Stimulated activated memory B cell treated with anti-CD40 and anti-IgM and Interleukin-4, amounts not matched to agents 10 μg/mL and 1 μg/mL and 100 μg/mL, for 72 hours (primary cell): ENCODE data around the gene SLC4A8.
"Not testable (repeated sequence)": the region's sequence is repeated elsewhere in the genome, so short reads cannot be mapped to it uniquely, and the experiment has no call there.

ENCODE experiments used
- ATAC-seq: fragments of 150-1000 bp; cut with Tn5 transposase; 2 replicates; pipeline ENCODE4 v1.10.0; 2021
- H3K27ac Mint-ChIP-seq: one replicate; pipeline ENCODE4 v1.8.0; 2022; ENCODE audit warnings: mild to moderate bottlenecking, mixed read lengths
- H3K27me3 Mint-ChIP-seq: one replicate; pipeline ENCODE4 v1.8.0; 2022; ENCODE audit warnings: mixed read lengths
- H3K36me3 Mint-ChIP-seq: one replicate; pipeline ENCODE4 v1.8.0; 2022; ENCODE audit warnings: mixed read lengths
- H3K4me1 Mint-ChIP-seq: one replicate; pipeline ENCODE4 v1.8.0; 2022; ENCODE audit warnings: mixed read lengths
- H3K4me3 Mint-ChIP-seq: one replicate; pipeline ENCODE4 v1.8.0; 2022; ENCODE audit warnings: mild to moderate bottlenecking, moderate library complexity, mixed read lengths
- H3K9me3 Mint-ChIP-seq: one replicate; pipeline ENCODE4 v1.8.0; 2022; ENCODE audit warnings: mixed read lengths

The SLC4A8 gene

GRCh38 chr12:51512438-51512837 is 87.8 kb downstream of the SLC4A8 start:
- no peak overlapping the region for H3K27ac Mint-ChIP-seq
- ATAC-seq, result no peak
- no peaks in the 10 kb centered on the region for H3K4me1 Mint-ChIP-seq
- no peaks in the 10 kb centered on the region for H3K36me3 Mint-ChIP-seq
- no peaks in the 10 kb centered on the region for H3K27me3 Mint-ChIP-seq
- H3K4me3 Mint-ChIP-seq, result no peak overlapping the region
- no peaks in the 10 kb centered on the region for H3K9me3 Mint-ChIP-seq

GRCh38 chr12:51515037-51515436 is 90.4 kb downstream of the SLC4A8 start:
- H3K4me3 Mint-ChIP-seq, H3K36me3 Mint-ChIP-seq, H3K9me3 Mint-ChIP-seq, ATAC-seq, H3K27me3 Mint-ChIP-seq, H3K27ac Mint-ChIP-seq, H3K4me1 Mint-ChIP-seq: not testable (repeated sequence)

- Mint-ChIP-seq H3K4me1 (peaks cover 4% of the 10 kb centered on the region), H3K36me3 (no peaks in the 10 kb centered on the region), H3K9me3 (no peaks in the 10 kb centered on the region), H3K27ac (no peak overlapping the region), H3K4me3 (no peak overlapping the region), H3K27me3 (no peaks in the 10 kb centered on the region)
- ATAC-seq, result no peak
Measured at GRCh38 chr12:51517316-51517715, 92.7 kb downstream of the SLC4A8 start.

- ATAC-seq, result no peak
- no peaks in the 10 kb centered on the region for H3K36me3 Mint-ChIP-seq
- no peaks in the 10 kb centered on the region for H3K9me3 Mint-ChIP-seq
- no peaks in the 10 kb centered on the region for H3K27me3 Mint-ChIP-seq
- H3K27ac Mint-ChIP-seq, result no peak overlapping the region
- H3K4me1 Mint-ChIP-seq, result peaks cover 4% of the 10 kb centered on the region
- H3K4me3 Mint-ChIP-seq, result no peak overlapping the region
Measured at GRCh38 chr12:51517800-51518199, 93.2 kb downstream of the SLC4A8 start.

- no peaks in the 10 kb centered on the region for H3K9me3 Mint-ChIP-seq
- no peak overlapping the region for H3K27ac Mint-ChIP-seq
- H3K27me3 Mint-ChIP-seq, result no peaks in the 10 kb centered on the region
- H3K4me1 Mint-ChIP-seq, result peaks cover 4% of the 10 kb centered on the region
- H3K4me3 Mint-ChIP-seq, result no peak overlapping the region
- ATAC-seq, result no peak
- no peaks in the 10 kb centered on the region for H3K36me3 Mint-ChIP-seq
Measured at GRCh38 chr12:51519755-51520154, 95.1 kb downstream of the SLC4A8 start.

GRCh38 chr12:51520576-51521325 is 96.1 kb downstream of the SLC4A8 start:
- Mint-ChIP-seq H3K27me3 (no peaks in the 10 kb centered on the region), H3K36me3 (no peaks in the 10 kb centered on the region), H3K4me3 (no peak overlapping the region), H3K9me3 (no peaks in the 10 kb centered on the region), H3K4me1 (peaks cover 4% of the 10 kb centered on the region), H3K27ac (no peak overlapping the region)
- ATAC-seq, result no peak

- Mint-ChIP-seq H3K27me3 (no peaks in the 10 kb centered on the region), H3K27ac (no peak overlapping the region), H3K36me3 (no peaks in the 10 kb centered on the region), H3K4me3 (no peak overlapping the region), H3K9me3 (no peaks in the 10 kb centered on the region), H3K4me1 (peaks cover 4% of the 10 kb centered on the region)
- no peak for ATAC-seq
Measured at GRCh38 chr12:51521554-51522276, 97.1 kb downstream of the SLC4A8 start.

- Mint-ChIP-seq H3K27ac (no peak overlapping the region), H3K36me3 (no peaks in the 10 kb centered on the region), H3K4me1 (peaks cover 4% of the 10 kb centered on the region), H3K27me3 (no peaks in the 10 kb centered on the region), H3K9me3 (no peaks in the 10 kb centered on the region), H3K4me3 (no peak overlapping the region)
- no peak for ATAC-seq
Measured at GRCh38 chr12:51522696-51523095, 98.1 kb downstream of the SLC4A8 start.

GRCh38 chr12:51524386-51524901 is 99.8 kb downstream of the SLC4A8 start:
- Mint-ChIP-seq H3K4me3 (no peak overlapping the region), H3K36me3 (no peaks in the 10 kb centered on the region)

GRCh38 chr12:51525518-51525917 is 100.9 kb downstream of the SLC4A8 start:
- Mint-ChIP-seq H3K27ac (no peak overlapping the region), H3K36me3 (no peaks in the 10 kb centered on the region), H3K9me3 (no peaks in the 10 kb centered on the region), H3K27me3 (peaks cover 5% of the 10 kb centered on the region), H3K4me3 (no peak overlapping the region), H3K4me1 (no peaks in the 10 kb centered on the region)
- no peak for ATAC-seq

More at GRCh38 chr12:51524386-51524901, 99.8 kb downstream of the SLC4A8 start:
- H3K4me1 Mint-ChIP-seq, result peaks cover 4% of the 10 kb centered on the region
- no peaks in the 10 kb centered on the region for H3K9me3 Mint-ChIP-seq
- no peak overlapping the region for H3K27ac Mint-ChIP-seq
- H3K27me3 Mint-ChIP-seq, result no peaks in the 10 kb centered on the region
- no peak for ATAC-seq

- no peaks in the 10 kb centered on the region for H3K9me3 Mint-ChIP-seq
- H3K4me3 Mint-ChIP-seq, result no peak overlapping the region
- no peak overlapping the region for H3K27ac Mint-ChIP-seq
- no peaks in the 10 kb centered on the region for H3K36me3 Mint-ChIP-seq
- ATAC-seq, result no peak
- H3K27me3 Mint-ChIP-seq, result peaks cover 26% of the 10 kb centered on the region
- peaks cover 9% of the 10 kb centered on the region for H3K4me1 Mint-ChIP-seq
Measured at GRCh38 chr12:51527966-51528365, 103.3 kb downstream of the SLC4A8 start.

GRCh38 chr12:51528852-51529650 is 104.4 kb downstream of the SLC4A8 start:
- Mint-ChIP-seq H3K9me3 (no peaks in the 10 kb centered on the region), H3K36me3 (no peaks in the 10 kb centered on the region), H3K4me1 (peaks cover 9% of the 10 kb centered on the region), H3K4me3 (no peak overlapping the region), H3K27me3 (peaks cover 26% of the 10 kb centered on the region), H3K27ac (no peak overlapping the region)
- no peak for ATAC-seq

- peaks cover 9% of the 10 kb centered on the region for H3K4me1 Mint-ChIP-seq
- no peak overlapping the region for H3K4me3 Mint-ChIP-seq
- H3K36me3 Mint-ChIP-seq, result no peaks in the 10 kb centered on the region
- H3K9me3 Mint-ChIP-seq, result no peaks in the 10 kb centered on the region
- ATAC-seq, result no peak
- no peak overlapping the region for H3K27ac Mint-ChIP-seq
- peaks cover 32% of the 10 kb centered on the region for H3K27me3 Mint-ChIP-seq
Measured at GRCh38 chr12:51529651-51529970, 105.0 kb downstream of the SLC4A8 start.

- Mint-ChIP-seq H3K36me3 (no peaks in the 10 kb centered on the region), H3K27me3 (peaks cover 38% of the 10 kb centered on the region), H3K9me3 (no peaks in the 10 kb centered on the region), H3K4me3 (no peak overlapping the region), H3K27ac (no peak overlapping the region), H3K4me1 (peaks cover 9% of the 10 kb centered on the region)
- ATAC-seq, result no peak
Measured at GRCh38 chr12:51530208-51530607, 105.6 kb downstream of the SLC4A8 start.

- Mint-ChIP-seq H3K9me3 (no peaks in the 10 kb centered on the region), H3K27me3 (peaks cover 47% of the 10 kb centered on the region), H3K36me3 (no peaks in the 10 kb centered on the region), H3K27ac (no peak overlapping the region), H3K4me1 (peaks cover 9% of the 10 kb centered on the region), H3K4me3 (no peak overlapping the region)
- ATAC-seq, result peak; percentile 34
Measured at GRCh38 chr12:51531284-51531977, 106.8 kb downstream of the SLC4A8 start.
